NCI-H1092 treated with DMSO at 0.1 percent for 48 hours (cell line): ENCODE data around the gene GRK6.

Experiments used
- DNase-seq: peaks from one replicate; lab custom pipeline; 2025; lab: John Stamatoyannopoulos, UW

GRK6 gene

DNA sequence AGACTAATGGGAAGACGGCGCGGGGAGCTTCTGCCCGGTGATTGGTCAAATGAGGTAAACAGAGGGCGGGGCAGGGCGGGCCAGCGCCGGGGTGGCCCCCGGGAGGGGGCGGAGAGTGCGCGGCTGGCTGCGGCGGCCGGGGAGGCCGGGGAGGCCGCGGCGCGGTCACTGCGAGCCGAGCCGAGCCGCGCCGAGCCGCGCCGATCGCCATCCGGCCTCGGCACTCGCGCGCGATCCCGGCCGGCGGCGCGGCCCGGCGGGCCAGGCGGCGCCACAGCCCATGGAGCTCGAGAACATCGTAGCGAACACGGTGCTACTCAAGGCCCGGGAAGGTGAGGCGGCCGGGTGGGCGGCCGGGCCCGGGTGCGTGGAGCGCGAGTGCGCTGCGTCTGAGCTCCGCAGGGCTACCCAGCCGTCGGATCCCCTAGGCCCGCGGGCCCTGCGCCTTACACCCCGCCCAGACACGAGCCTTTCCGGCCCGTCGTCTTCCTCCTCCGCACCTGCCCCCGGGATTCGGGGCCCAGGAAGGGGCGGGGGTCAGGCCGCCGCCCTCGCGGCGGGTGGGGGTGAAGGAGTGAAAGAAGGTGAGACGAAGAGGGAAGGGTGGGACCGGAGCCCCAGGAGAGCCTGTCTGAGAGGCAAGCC, at the start of gene GRK6:
Gene GRK6, plus strand, starts transcription at position 111 of the 645 bp plus-strand sequence. Its CDS starts 170 bp downstream, at position 281.
- no peak for DNase-seq

DNA sequence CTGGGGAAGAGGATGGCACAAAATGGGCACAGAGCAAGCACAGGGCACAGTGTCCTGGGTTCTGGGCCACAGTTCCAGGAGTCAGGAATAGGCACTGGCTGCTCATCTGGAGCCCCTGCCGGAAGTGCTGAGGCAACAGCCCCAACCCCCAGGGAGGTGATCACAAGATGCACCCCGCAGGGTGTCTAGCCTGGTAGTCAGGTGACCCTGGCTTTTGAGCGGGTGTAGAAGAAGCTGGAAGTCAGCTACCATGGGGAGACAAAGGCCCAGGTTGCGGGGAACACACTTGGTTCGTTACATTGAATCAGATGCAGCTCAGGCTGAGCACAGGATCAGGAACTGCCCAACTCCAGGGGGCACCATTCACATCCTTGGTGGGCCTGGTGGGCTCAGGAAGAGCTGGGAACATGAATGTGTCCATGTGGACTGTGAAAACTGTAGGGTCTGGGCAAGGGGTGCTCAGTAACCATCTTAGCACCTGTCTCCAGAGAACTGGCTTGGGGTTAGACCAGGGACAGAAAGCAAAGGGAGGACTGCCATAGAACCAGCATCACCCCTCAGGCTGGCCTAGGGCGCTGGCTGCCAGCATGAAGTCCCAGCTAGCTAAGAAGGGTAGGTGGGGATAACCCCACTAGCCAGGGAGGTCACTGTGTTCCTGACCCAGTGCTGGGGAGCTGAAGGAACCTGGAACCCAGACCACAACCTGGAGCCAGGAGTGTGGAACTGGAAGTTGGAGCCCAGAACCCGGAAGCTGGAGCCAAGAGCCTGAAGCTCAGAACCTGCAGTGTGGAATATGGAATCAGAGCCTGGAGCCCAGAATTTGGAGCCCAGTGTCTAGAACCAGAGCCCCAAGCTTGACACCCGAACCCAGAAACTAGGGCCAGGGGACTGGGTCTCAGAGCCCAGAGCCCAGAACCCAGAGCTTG, 48.4 kb upstream of the GRK6 start:
- DNase-seq = no peak

DNA sequence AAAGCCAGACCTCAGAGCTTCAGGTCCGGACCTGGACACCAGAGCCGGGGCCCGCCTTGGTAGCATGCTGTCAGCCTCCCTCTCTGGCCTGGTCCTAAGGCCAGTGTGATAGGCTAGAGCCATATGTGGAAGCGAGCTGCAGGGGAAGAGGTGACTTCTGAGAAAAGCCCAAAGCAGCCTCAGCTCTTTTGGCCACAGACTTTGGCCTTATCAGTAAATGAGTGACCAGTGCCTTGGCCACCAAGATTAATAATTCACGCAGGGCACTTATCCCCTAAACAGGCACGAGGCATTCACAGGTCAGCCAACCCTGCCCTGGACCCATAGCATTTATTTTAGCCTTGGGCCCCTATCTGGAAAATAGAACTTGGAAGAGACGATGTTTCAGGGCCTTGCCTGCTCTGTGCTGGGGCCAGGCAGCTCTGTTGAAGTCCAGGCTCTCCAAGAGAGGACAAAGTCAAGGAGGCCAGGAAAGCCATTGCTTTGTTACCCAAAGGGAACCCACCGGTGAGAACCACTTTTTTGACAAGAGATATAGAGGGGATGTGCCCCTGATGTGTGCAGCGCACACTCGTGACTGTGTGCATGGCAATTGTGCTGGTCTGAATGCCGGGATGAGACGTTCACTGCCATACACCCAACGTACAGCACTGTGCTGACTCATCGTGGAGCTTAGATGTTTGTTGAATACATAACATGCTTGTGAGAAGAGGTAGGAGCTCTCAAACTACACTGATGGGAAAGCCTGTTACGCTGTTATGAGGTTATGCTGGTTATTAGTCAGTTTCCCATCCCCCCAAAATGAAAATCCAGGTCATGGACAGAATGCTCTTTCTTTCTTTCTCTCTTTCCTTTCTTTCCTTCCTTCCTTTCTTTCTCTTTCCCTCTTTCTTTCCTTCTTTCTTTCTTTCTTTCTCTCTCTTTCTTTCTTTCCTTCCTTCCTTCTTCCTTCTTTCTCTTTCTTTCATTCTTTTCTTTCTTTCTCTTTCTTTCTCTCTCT, 47.3 kb upstream of the GRK6 start:
- DNase-seq = no peak

DNA sequence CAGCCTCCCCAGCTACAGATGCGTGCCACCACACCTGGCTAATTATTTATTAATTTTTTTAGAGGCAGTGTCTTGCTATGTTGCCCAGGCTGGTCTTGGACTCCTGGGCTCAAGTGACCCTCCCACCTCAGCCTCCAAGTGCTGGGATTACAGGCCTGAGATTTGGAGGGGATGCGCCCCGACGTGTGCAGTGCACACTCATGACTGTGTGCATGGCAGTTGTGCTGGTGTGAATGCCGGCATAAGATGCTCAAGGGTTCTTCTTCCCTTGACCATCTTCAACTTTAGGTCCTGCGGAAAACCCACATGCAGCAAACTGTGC, 45.7 kb upstream of the GRK6 start:
- DNase-seq = no peak

DNA sequence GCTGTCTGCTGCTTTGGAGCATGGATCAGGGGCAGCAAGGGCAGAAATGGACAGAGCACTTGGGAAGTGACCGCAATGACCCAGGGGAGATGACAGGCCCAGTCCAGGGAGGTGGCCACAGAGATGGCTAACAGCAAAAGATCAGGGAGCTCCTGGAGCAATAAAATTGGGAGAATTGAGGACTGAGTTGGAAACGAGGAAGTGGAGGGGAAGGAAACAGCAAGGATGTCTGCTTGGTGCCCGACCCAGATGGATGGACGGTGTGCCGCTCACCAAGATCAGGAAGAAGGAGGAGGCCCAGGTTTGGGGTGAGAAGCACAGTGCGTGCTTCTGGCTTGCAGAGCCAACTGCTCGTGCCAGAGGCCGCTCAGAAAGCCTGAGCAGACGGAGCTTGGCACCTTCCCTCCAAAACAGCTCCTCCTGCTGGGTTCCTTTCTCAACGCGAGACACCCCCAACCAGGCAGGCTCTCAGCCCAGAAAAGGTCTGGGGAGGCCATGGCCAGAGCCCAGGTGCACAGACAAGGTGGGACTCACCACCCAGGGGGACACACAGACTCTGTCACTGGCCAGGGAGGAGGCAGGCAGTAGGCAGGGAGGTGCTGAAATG, 44.0 kb upstream of the GRK6 start:
- peak; percentile 4 for DNase-seq

DNA sequence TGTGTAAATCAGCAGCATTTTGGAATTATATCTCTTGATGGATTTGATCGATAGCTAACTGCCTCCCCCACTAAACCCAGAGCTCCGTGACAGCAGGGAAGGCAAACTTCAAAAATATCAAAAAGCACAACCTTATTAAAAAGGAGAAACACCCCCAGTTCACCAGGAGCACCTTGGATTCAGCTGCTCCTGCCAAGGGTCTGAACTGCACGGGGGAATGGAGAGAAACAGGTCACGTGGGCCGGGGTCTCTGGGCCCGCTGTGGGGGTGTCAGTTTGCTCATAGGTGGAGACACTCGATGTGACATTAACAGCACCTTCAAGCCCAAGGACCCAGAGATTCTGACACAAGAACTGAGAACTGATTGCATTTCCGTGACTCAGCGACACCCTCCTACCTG, 43.3 kb upstream of the GRK6 start:
- no peak for DNase-seq

DNA sequence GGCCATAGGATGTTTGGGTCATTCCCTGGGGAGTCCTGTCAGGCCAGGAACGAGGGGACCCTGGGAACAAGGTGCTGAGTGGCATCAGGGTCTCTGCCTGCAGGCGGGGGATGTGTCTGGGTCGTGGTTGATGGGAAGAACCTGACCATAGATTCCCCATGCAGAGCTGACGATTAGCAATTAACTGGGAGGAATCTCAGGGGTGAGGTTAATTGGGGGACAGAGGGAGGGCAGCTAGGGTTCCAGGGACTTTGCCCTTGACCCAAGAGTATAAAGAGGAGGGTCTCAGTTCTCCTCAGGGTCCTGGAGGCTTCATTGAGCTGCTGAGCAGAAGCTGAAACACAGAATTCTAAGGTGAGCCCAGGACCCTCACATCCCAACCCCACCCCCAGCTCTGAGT, 42.3 kb upstream of the GRK6 start, which contains the start of gene SLC34A1:
Gene SLC34A1, plus strand, starts transcription at position 301 of the 400 bp plus-strand sequence. CDS start 1,308 bp downstream, outside the sequence.
- no peak for DNase-seq

DNA sequence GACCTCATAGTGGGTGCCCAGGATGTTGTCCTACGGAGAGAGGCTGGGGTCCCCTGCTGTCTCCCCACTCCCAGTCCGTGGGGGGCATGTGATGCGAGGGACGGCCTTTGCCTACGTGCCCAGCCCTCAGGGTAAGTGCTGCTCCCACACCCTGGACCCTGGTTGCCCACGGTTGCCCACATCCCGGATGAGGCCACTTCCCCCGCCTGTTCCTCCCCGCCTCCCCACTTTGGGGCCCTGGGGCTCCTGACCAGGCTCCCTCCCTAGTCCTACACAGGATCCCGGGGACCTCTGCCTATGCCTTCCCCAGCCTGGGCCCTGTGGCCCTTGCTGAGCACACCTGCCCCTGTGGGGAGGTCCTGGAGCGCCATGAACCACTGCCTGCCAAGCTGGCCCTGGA, 40.8 kb upstream of the GRK6 start:
- no peak for DNase-seq

DNA sequence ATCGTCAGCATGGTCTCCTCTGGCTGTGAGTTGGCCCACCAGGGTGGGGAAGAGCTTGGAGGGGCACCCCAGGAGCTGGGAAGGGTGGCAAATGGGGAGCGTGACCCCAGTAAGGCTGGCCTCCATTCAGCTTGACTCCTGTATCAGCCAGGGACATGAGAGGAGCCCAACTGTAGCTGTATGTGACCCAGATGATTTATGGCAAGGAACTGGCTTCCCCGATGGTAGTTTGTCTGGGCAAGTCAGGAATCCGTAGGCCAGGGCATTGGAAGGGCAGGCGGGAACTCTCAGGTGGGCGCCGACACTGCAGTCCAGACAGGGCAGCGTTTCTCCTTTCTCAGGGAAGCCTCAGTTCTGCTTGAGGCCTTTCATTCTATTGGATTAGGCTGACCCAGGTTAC, 39.9 kb upstream of the GRK6 start:
- DNase-seq = no peak

DNA sequence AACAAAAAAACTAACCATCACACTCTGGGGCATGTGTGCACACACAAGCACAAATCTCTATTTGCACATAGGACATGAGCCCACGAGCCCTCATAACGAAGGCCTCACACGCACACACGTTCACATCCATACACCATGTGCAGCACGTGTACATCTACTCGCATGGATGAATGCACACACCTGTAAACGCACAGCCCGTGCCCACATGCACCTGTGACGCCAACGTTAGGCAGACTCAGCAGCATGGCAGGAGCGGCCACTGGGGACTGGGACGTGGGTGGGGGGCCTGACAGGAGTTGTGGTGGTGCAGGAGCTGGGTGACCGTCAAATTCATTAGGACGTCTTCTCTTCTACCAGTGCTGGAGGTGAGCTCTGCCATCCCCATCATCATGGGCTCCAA, 39.1 kb upstream of the GRK6 start:
- no peak for DNase-seq

DNA sequence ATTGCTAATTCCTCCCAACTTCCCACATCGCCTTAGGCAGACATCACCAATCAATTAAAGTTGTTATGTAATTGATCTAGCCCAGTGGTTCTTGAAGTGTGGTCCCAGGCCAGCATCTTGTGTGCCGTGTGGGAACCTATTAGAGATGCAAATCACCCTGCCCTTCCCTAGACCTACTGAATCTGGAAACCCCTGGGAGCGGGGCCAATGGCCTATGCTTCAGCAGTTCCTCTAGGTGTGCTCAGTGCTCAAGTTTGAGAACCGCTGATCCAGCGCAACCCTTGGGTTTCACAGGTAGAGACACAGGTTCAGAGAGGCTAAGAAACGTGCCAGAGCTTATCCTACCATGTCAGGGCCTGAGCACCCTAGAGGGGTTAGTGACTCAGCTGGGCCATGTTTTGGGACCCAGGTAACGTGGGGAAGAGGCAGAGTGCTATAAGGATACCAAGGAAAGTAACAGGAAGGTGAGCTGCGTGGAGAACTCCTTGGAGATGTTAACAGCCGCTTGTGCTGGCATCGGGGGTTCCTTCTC, 37.9 kb upstream of the GRK6 start:
- no peak for DNase-seq

DNA sequence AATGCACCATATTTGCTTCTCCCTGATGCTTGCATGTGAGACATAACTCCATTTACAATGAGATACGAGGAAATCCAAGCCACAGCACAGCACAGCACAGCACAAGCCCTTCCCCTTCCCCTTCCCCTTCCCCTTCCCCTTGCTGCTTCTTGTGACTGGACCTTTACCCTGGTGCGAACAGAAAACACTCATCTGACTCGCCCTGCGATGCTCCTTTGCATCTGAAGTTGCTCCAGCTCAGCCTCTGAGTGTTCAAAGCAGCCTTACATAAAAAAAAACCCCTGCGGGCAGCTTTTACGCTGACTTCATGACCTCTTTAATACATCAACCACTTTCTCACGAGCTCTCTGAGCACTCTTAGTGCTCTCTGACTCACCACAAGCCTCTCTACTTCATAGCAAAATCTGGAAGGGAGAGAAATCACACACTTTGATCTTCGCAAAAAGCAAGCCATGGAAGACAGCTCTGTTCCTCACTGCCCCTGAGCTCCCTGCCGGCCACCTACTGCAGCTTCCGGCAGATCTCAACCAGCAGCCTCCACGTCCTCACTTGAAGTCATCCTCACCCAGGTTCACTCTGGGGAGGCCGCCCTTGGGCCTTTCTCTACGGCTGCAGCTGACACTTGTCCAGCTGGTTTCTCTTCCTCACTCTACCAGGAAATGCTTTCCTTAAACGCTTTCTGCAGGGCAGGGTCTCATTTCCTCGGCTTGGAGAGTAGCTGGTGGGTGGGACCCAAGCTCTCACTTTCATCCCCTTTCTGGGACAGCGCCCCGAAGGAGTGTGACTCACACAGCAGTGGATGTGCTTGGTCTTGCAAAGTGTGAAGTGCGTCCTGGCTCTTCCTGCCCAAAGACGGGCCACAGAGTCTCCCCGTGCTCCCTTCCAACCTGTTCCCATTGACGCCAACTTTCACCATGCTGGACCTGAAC, 37.0 kb upstream of the GRK6 start:
- DNase-seq = no peak

DNA sequence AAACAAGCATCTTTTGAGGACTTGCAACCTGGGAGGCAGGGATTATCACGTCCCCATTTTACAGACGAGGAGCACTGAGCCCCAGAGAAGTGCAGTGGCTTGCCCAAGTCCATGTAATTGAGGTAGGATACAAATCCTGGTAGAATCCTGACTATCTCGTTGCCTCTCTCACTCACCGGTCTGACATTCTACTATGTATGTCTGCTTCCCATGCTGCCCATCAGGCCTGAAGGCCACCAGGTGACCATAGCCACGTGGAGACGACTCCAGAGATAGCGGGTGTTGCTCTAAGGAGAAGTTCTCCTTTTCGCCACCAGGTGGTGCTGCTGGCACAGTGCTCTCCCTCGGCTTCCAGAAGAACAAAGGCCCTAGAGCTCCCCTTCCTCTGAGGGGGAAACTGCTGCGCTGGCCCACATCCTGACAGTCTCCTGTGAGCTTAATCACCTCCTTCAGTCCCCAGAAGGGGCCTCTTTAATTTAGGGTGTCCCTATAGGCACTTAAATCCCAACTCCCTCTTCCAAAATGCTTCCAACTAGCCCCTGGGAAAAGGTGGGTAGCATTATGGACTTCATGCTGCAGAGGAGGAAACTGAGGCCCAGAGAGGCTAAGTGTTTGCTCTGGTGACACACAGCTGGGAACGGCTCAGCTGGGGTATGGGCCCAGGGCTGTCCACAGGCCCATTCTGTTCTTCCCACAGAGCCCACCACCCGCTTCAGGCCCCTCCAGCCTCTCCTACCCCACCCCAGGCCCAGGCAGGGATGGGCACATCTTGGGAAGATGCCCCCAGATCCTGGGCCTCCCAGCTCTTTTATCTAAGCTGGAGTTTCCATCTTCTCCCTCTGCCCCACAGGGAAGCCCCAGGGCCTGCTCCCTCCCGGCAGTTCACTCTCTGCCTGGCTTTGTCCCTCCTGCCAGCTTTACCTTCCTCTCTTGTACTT, 35.8 kb upstream of the GRK6 start:
- DNase-seq = peak; percentile 60

DNA sequence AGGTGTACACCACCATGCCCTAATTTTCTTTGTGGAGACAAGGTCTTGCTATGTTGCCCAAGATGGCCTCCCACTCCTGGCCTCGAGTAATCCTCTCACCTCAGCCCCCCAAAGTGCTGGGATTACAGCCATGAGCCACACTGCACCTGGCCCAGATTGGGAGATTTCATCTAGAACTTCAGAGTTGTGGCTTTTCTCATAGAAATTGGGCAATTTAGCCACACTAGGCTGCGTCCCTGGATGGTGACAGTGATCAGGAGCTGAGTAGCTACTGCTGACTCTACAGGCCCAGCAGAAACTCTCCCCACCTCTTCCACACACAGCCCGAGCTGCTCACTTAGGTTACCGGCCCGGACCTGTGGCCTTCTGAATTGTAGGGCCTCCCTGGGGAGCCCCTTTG, 33.7 kb upstream of the GRK6 start:
- DNase-seq = no peak

DNA sequence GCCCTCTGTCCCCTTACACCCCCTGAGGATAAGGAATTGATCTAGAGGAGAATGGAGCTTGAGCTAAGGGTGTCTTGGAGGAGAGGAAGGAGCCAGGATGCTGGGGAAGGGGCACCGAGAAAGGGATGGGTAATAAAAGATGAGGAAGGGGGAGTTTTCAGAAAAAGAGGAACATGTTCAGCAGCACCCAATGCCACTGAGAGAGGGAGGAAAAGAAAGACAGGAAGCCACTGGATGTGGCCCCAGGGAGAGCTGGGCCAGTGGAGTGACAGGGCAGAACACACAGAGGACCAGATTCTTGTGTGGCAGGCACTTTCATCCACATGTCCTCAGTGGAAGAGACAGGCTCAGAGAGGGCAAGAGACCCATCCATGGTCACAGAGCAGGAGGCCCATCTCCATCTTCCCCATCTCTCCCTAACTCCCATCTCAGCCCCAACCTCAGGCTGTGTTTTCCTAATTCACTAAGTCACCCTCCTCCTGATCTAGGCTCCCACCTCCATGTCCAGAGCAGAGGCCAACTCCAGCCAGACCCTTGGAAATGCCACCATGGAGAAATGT, 33.2 kb upstream of the GRK6 start:
- DNase-seq = no peak

DNA sequence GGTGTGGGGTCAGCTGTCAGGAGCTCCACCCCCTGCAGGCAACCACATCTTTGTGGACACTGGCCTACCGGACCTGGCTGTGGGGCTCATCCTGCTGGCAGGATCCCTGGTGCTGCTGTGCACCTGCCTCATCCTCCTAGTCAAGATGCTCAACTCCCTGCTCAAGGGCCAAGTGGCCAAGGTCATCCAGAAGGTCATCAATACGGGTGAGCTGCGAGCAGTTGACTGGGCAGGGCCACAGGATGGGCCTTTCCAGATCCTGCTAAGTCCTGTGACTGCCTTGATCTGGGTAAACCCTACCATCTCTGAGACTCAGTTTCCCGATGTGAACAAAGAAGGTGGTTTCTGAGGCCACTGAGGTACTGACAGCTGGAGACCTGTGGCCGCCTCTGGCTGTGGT, 32.5 kb upstream of the GRK6 start:
- DNase-seq = no peak

DNA sequence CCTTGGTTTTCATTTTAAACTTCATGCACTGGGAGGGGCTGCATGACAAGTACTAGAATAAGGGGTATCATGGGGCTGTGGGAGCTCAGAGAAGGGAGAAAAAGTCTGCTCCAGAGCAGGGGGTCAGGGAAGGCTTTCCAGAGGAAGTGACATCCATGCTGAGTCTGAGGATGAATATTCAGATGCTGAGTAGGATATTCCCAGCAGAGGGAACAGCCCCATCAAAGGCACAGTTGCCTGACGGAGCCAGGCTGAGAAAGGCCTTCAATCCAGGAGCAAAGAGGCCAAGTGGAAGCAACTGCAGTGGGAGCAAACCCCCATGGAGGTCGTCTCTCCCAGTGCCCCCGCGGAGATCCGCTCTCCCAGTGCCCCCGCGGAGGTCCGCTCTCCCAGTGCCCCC, 30.4 kb upstream of the GRK6 start:
- DNase-seq = no peak

DNA sequence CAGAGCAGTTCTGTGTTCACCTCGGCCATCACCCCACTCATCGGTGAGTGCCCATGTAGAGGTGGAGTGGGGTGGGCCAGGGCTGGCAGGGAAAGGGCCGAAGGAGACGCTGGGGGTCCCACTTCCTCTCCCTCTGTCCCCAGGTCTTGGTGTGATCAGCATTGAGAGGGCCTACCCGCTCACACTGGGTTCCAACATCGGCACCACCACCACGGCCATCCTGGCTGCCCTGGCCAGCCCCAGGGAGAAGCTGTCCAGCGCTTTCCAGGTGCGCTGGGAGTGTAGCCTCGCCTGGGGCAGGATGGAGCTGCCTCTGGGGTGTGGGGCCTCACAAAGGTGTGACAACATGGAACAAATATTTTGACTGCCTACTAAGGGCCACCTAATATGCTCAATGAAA, 29.7 kb upstream of the GRK6 start:
- DNase-seq = no peak

DNA sequence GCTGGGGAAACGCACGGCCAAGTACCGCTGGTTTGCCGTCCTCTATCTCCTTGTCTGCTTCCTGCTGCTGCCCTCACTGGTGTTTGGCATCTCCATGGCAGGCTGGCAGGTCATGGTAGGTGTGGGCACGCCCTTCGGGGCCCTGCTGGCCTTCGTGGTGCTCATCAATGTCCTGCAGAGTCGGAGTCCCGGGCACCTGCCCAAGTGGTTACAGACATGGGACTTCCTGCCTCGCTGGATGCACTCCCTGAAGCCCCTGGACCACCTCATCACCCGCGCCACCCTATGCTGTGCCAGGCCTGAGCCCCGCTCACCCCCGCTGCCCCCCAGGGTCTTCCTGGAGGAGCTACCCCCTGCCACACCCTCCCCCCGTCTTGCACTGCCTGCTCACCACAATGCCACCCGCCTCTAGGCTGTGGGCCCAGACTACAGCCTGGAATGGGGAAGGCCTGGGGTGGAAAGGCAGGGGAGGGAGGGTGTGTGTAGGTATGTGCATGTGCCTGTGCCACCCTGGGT, 28.5 kb upstream of the GRK6 start:
- DNase-seq = no peak
